Activated CD8-positive, alpha-beta T cell treated with anti-CD3 and anti-CD28 coated beads, Interleukin-2, amount 10 ng/mL, durations not matched to agents 7 days and 5 days (primary cell): Measurements from ENCODE around the gene ADAT1. TPM values are rescaled to one million over a fixed set of nuclear protein-coding genes. Genes with fewer than 3 reads are reported as not detected.

Source experiments
- ATAC-seq: fragments of 150-1000 bp; cut with Tn5 transposase; one replicate; pipeline ENCODE4 v1.10.0; 2021; ENCODE audit warnings: moderate library complexity
- CTCF ChIA-PET: fragments of 350-600 bp; sonication (Branson Sonifier 250); formaldehyde crosslinking; loops from one replicate; lab custom pipeline; 2021; ENCODE audit warnings: antibody characterized with exemption; lab: Charles Lee
- POLR2A ChIA-PET: fragments of 350-600 bp; sonication (Branson Sonifier 250); formaldehyde crosslinking; loops from one replicate; lab custom pipeline; 2021; ENCODE audit warnings: antibody characterized with exemption; lab: Charles Lee
- DNase-seq: peaks from one replicate; pipeline ENCODE4 v3.0.0-alpha.2; 2020
- H3K27ac Mint-ChIP-seq: one replicate; pipeline ENCODE4 v1.8.0; 2021; ENCODE audit warnings: mild to moderate bottlenecking, mixed read lengths
- H3K27me3 Mint-ChIP-seq: one replicate; pipeline ENCODE4 v1.8.0; 2021; ENCODE audit warnings: low read depth, mixed read lengths
- H3K36me3 Mint-ChIP-seq: one replicate; pipeline ENCODE4 v1.8.0; 2021; ENCODE audit warnings: low read depth, mixed read lengths
- H3K4me1 Mint-ChIP-seq: one replicate; pipeline ENCODE4 v1.8.0; 2021; ENCODE audit warnings: low read depth, mixed read lengths
- H3K4me3 Mint-ChIP-seq: one replicate; pipeline ENCODE4 v1.8.0; 2021; ENCODE audit warnings: mild to moderate bottlenecking, mixed read lengths
- H3K9me3 Mint-ChIP-seq: one replicate; pipeline ENCODE4 v1.8.0; 2022; ENCODE audit warnings: mixed read lengths; ENCODE audit not compliant: insufficient read depth
- total RNA-seq, 2 experiments: library from RNA; stranded (reverse); gene quantifications; one replicate each; pipeline ENCODE4 v1.2.3, GENCODE V29; 2021

ADAT1 gene, protein sequence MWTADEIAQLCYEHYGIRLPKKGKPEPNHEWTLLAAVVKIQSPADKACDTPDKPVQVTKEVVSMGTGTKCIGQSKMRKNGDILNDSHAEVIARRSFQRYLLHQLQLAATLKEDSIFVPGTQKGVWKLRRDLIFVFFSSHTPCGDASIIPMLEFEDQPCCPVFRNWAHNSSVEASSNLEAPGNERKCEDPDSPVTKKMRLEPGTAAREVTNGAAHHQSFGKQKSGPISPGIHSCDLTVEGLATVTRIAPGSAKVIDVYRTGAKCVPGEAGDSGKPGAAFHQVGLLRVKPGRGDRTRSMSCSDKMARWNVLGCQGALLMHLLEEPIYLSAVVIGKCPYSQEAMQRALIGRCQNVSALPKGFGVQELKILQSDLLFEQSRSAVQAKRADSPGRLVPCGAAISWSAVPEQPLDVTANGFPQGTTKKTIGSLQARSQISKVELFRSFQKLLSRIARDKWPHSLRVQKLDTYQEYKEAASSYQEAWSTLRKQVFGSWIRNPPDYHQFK
- total RNA-seq, result 10 to 100 TPM; 51.8 to 51.9 TPM

DNA sequence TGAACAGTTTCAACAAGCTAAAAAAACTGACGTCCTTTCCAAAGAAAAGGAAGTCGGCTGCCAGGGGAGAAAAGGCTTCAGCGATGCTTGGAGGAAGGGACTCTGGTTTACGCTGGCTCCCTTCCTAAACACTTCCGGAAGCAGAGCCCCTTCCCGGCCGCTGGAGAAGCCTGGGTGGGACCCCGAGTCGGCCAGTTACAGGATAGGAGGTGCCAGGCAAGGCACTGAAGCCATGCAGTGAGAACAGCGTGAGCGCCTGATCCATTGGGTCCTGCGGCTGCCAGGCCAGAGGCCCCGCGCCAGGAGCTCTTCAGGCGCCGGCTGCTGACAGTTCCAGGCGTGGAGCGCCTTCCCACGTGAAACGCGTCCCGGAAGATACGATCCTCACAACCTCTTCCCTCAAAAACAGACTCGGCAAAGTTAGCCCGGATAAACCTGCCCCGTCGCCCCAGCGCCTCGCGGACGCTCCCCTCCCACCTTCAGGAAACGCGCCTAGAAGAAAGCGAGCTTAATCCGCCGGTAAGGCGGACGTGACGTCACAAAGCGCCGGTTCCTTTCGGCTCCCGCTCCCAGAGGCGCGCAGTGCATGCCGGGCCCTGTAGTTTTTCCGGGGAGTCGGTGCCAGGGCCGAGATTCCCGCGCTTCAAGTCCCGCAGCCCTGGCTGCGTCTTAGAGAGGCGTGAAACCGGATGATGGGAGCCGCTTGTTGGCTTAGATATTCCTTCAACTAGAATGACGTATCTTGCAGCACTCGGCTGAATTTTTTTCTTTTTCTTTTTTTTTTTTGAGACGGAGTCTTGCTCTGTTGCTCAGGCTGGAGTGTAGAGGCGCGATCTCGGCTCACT lies at the start of gene ADAT1:
TSS of gene ADAT1 (minus strand) at position 521 of the 845 bp plus-strand sequence. CDS start 2,482 bp downstream, outside the sequence.
- peak within 1 kb of the TSS; percentile 98 for H3K27ac Mint-ChIP-seq
- peaks cover 48% of the 10 kb centered on the region for H3K36me3 Mint-ChIP-seq
- no peaks in the 10 kb centered on the region for H3K27me3 Mint-ChIP-seq
- peak; percentile 99 for DNase-seq
- peak within 1 kb of the TSS; percentile 93 for H3K4me3 Mint-ChIP-seq
- ChIA-PET POLR2A (interaction anchor here (0.6 to 3.7 kb wide), 17 partner anchors 10 to 316 kb away, joined by 3 to 88 read pairs (median 5); partner anchors contain the start of genes CFDP1, GABARAPL2, KARS1 and TERF2IP), CTCF (interaction anchor here (0.6 to 2.6 kb wide), 16 partner anchors 11 to 423 kb away, joined by 3 to 25 read pairs (median 4); partner anchors contain the start of genes KARS1, TERF2IP, TMEM170A and TMEM231)
- peaks cover 38% of the 10 kb centered on the region for H3K4me1 Mint-ChIP-seq
- peak; percentile 95 for ATAC-seq
- H3K9me3 Mint-ChIP-seq, result no peaks in the 10 kb centered on the region

DNA sequence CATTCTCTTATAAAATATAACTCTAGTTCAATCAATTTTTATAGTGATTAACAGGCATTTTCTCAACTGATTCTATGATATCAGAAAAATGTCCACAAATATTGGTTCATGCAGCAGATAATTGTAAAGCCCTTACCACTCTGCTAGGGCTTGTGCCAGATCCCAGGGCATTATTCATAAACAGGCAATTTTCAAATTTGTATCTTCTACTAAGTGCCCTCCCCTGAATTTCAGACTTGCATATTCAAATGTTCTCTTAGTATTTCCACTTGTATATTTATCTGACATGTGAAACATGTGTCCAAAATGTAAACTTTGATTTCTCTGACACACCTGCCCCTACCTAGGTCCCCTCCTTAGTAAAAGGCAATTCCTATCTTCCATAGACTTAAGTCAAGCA lies 44.4 kb upstream of the ADAT1 start:
- H3K27ac Mint-ChIP-seq, result no peak overlapping the region
- ATAC-seq, result no peak

DNA sequence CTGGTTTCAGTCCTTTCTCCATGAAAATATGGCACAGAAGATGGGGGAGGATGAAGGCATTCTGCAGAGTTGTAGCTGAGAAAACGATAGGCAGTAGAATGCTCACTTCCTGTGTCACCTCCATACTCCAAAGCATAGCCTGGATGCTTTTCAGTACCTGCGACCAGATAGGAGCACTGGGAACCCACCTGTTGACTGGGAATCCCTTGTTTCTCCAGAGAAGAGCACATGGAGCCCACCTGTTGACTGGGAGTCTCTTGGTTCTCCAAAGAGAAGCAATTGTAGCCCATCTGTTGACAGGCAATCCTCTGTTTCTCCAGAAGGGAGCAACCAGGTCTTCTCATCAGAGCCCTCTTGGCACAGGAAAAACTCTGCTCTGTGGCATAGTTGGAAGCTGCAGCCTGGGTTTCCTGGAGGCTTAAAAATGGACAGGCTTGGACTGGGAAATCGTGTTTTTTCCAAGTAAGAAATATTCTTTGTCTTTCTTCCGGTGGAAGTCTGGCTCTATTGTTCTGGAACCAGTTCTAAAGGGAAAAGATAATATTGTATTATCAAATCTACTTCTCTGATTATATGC lies 37.7 kb upstream of the ADAT1 start:
- ATAC-seq (no peak), DNase-seq (no peak)
- no peak overlapping the region for H3K27ac Mint-ChIP-seq
- no peaks in the 10 kb centered on the region for H3K4me1 Mint-ChIP-seq
- H3K4me3 Mint-ChIP-seq, result no peak overlapping the region
- peaks cover 38% of the 10 kb centered on the region for H3K36me3 Mint-ChIP-seq
- H3K27me3 Mint-ChIP-seq, result no peaks in the 10 kb centered on the region
- ChIA-PET CTCF (no interaction called here), POLR2A (no interaction called here)
- no peaks in the 10 kb centered on the region for H3K9me3 Mint-ChIP-seq

More for the DNA sequence above, 44.4 kb upstream of the ADAT1 start:
- ChIA-PET CTCF (no interaction called here), POLR2A (no interaction called here)
- H3K27me3 Mint-ChIP-seq, result no peaks in the 10 kb centered on the region
- no peak for DNase-seq
- H3K36me3 Mint-ChIP-seq, result no peaks in the 10 kb centered on the region
- H3K4me1 Mint-ChIP-seq, result no peaks in the 10 kb centered on the region
- H3K4me3 Mint-ChIP-seq, result no peak overlapping the region
- no peaks in the 10 kb centered on the region for H3K9me3 Mint-ChIP-seq

DNA sequence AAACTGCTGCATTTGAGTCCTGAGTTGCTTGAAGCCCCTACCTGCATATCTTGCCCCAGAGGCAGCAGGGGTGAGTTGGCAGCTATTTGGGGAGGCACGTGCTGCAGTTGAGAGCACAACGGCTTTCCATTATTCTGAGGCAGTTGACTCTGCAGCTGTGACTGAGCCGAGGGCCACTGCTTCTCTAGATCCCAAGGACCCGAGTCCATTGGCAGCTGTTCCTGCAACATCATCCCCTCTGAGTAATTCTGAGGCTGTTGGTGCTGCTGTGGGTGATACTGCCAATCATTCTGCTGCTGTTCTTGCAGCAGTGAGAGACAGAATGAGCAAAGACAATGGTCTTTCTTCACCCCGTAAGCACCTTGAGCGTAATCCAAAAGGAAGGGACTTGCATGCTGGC lies 37.2 kb upstream of the ADAT1 start:
- ChIA-PET POLR2A (interaction anchor here (0.7 kb wide), 1 partner anchor 13 kb away, joined by 3 read pairs; the partner anchor contains the start of genes KARS1 and TERF2IP), CTCF (no interaction called here)
- peaks cover 41% of the 10 kb centered on the region for H3K36me3 Mint-ChIP-seq
- H3K27me3 Mint-ChIP-seq, result no peaks in the 10 kb centered on the region
- no peak overlapping the region for H3K4me3 Mint-ChIP-seq
- H3K4me1 Mint-ChIP-seq, result no peaks in the 10 kb centered on the region
- H3K27ac Mint-ChIP-seq, result no peak overlapping the region
- DNase-seq (no peak), ATAC-seq (no peak)
- no peaks in the 10 kb centered on the region for H3K9me3 Mint-ChIP-seq

DNA sequence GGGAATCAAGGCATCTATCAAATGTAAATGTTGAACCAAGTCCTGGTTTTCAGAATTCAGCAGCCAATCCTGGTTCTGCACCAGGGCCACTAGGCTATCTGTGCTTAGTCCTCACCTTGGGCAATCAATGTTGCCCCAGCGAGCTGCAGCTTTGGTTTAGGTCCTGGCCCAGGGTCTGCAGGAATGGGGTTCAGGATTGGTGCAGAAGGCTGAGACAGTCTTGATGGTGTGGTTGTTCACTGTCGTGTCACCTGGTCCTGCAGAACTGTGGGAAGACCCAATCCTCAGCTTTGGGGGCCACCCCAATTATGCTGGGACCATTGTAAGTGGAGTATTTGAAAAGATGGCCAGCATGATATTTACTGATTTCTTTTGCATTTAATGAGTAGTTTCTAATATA lies 35.1 kb upstream of the ADAT1 start:
- Mint-ChIP-seq H3K4me3 (no peak overlapping the region), H3K9me3 (no peaks in the 10 kb centered on the region), H3K27me3 (no peaks in the 10 kb centered on the region), H3K4me1 (peaks cover 11% of the 10 kb centered on the region), H3K27ac (no peak overlapping the region), H3K36me3 (peaks cover 58% of the 10 kb centered on the region)
- no peak for ATAC-seq
- no peak for DNase-seq
- ChIA-PET CTCF (no interaction called here), POLR2A (interaction anchor here (0.8 to 1.8 kb wide), 3 partner anchors 10 to 20 kb away, joined by 3 to 14 read pairs (median 3); partner anchors contain the start of genes KARS1 and TERF2IP)

DNA sequence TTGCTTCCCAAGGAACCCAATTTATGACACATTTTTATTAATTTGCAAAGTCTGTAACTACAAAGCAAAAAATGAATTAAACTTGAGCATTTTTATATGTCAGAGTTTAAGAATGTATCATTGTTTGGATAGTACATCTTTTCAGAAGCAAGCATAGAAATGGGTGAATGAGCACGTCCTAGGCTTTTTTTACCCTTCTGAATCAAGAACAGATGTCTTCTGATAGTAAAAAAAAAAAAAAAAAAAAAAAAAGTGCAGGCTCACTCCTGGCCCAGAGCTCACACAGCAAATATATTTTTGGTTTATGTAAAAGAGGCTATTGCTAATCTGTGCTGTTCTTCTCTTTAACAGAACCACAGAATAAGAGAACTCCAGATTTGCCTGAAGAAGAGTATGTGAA lies 30.8 kb upstream of the ADAT1 start:
- peaks cover 65% of the 10 kb centered on the region for H3K36me3 Mint-ChIP-seq
- ATAC-seq (no peak), DNase-seq (no peak)
- no peak overlapping the region for H3K4me3 Mint-ChIP-seq
- ChIA-PET CTCF (no interaction called here), POLR2A (no interaction called here)
- peaks cover 38% of the 10 kb centered on the region for H3K4me1 Mint-ChIP-seq
- H3K27me3 Mint-ChIP-seq, result no peaks in the 10 kb centered on the region
- no peaks in the 10 kb centered on the region for H3K9me3 Mint-ChIP-seq
- peak overlapping the region; percentile 58 for H3K27ac Mint-ChIP-seq

DNA sequence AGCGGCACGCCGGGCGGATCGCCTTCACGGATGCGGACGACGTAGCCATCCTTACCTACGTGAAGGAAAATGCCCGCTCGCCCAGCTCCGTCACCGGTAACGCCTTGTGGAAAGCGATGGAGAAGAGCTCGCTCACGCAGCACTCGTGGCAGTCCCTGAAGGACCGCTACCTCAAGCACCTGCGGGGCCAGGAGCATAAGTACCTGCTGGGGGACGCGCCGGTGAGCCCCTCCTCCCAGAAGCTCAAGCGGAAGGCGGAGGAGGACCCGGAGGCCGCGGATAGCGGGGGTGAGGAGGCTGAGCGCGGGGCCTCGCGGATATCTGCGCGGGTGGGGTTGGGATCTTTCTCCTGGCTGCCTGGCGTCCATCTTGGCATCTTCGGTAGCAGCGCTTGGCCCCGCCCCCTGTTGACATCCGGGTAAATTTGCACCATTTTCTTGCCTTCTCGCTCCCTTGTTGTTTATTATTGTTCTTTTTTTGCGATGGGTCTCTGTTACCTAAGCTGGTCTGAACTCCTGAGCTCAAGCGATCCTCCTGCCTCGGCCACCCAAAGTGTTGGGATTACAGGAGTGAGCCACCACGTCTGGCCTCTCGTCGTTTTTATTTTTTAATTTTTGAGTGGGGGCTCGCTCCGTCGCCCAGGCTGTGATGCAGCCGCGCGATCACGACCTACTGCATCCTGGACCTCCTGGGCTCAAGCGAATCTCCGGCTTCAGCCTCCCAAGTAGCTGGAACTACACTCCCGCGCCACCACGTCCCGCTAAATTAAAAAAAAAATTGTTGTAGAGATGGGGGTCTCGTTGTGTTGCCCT lies 25.4 kb upstream of the ADAT1 start:
- peak; percentile 36 for ATAC-seq
- H3K4me1 Mint-ChIP-seq, result peaks cover 64% of the 10 kb centered on the region
- peak overlapping the region; percentile 98 for H3K4me3 Mint-ChIP-seq
- ChIA-PET CTCF (interaction anchor here (0.6 to 3.5 kb wide), 11 partner anchors 11 to 1368 kb away, joined by 3 to 25 read pairs (median 3); partner anchors contain the start of genes ADAT1, TMEM170A, TMEM231 and ZNRF1), POLR2A (interaction anchor here (0.6 to 5.6 kb wide), 24 partner anchors 8 to 1563 kb away, joined by 3 to 88 read pairs (median 4); partner anchors contain the start of genes ADAT1, CFDP1 and GABARAPL2)
- DNase-seq, result peak; percentile 91
- no peaks in the 10 kb centered on the region for H3K27me3 Mint-ChIP-seq
- no peaks in the 10 kb centered on the region for H3K9me3 Mint-ChIP-seq
- H3K36me3 Mint-ChIP-seq, result peaks cover 53% of the 10 kb centered on the region
- peak overlapping the region; percentile 96 for H3K27ac Mint-ChIP-seq

DNA sequence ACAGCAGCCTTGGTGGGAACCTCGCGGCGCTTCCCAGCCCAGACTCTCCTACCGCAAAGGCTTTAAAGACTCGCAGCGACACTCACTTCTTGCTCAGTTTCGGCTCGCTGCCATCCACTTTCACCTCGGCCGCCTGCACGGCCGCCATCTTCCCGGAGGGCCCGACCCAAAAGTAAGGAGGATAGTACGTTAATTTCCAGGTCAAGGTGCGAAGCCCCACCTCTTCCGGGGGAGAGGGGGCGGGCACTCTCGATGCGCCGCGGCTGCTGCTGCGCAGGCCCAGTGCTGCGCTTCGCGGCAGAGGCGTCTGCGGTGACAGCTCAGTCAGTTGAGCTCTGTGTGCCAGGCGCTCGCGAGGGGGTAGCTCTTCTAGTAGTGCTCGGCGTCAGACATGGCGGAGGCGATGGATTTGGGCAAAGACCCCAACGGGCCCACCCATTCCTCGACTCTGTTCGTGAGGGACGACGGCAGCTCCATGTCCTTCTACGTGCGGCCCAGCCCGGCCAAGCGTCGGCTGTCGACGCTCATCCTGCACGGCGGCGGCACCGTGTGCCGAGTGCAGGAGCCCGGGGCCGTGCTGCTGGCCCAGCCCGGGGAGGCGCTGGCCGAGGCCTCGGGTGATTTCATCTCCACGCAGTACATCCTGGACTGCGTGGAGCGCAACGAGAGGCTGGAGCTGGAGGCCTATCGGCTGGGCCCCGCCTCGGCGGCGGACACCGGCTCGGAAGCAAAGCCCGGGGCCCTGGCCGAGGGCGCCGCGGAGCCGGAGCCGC lies 24.6 kb upstream of the ADAT1 start, which contains the start of the genes KARS1 and TERF2IP:
TSS of gene KARS1 (minus strand) at position 174 of the 773 bp plus-strand sequence. CDS start at position 148, 26 bp downstream.
TSS of gene TERF2IP (plus strand) at position 282 of the 773 bp plus-strand sequence. CDS start at position 392, 110 bp downstream.
- ChIA-PET CTCF (interaction anchor here (0.7 to 3.5 kb wide), 11 partner anchors 8 to 663 kb away, joined by 3 to 25 read pairs (median 3); partner anchors contain the start of genes ADAT1, TMEM170A, TMEM231 and WDR59), POLR2A (interaction anchor here (0.6 to 5.6 kb wide), 25 partner anchors 9 to 1564 kb away, joined by 3 to 88 read pairs (median 5); partner anchors contain the start of genes ADAT1, CFDP1, GABARAPL2 and MON1B)
- Mint-ChIP-seq H3K9me3 (no peaks in the 10 kb centered on the region), H3K4me1 (peaks cover 61% of the 10 kb centered on the region), H3K27me3 (no peaks in the 10 kb centered on the region), H3K27ac (peak within 1 kb of the TSS; percentile 97), H3K36me3 (peaks cover 54% of the 10 kb centered on the region), H3K4me3 (peak within 1 kb of the TSS; percentile 98)
- ATAC-seq (peak; percentile 93), DNase-seq (peak; percentile 96)

DNA sequence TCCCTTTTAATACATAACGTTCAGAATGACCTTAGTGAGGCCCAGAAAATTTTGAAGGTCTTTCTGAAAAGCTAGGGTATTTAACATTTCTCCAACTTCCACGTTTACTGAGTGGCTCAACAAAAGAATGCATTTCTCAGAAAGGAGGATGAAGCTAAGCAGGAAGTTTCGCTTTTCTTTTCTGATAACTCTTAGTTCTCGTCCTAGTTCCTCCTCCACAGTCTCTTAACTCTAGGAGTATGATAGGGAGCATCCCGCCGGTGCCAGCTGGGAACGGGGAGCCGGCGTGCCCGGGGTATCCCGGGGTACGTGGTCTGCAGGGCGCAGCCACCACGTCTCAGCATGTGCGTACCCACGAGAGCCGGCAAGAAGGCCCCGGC lies 24.0 kb upstream of the ADAT1 start:
- H3K4me1 Mint-ChIP-seq, result peaks cover 61% of the 10 kb centered on the region
- ATAC-seq, result peak; percentile 26
- no peaks in the 10 kb centered on the region for H3K27me3 Mint-ChIP-seq
- no peaks in the 10 kb centered on the region for H3K9me3 Mint-ChIP-seq
- peaks cover 58% of the 10 kb centered on the region for H3K36me3 Mint-ChIP-seq
- peak overlapping the region; percentile 97 for H3K27ac Mint-ChIP-seq
- no peak for DNase-seq
- H3K4me3 Mint-ChIP-seq, result peak overlapping the region; percentile 98
- ChIA-PET CTCF (interaction anchor here (0.7 to 3.5 kb wide), 11 partner anchors 9 to 663 kb away, joined by 3 to 25 read pairs (median 3); partner anchors contain the start of genes ADAT1, TMEM170A, TMEM231 and WDR59), POLR2A (interaction anchor here (0.6 to 5.6 kb wide), 21 partner anchors 9 to 1544 kb away, joined by 3 to 88 read pairs (median 6); partner anchors contain the start of genes ADAT1, CFDP1, GABARAPL2 and MON1B)
